A549 (cell line): ENCODE data around the gene ALDH7A1.

Source experiments
- CTCF ChIP-seq: fragments of >200 bp; sonication (Bioruptor Twin); formaldehyde crosslinking; IDR thresholded peaks from 3 replicates; pipeline ENCODE4 v1.5.1; 2016
- HDAC2 ChIP-seq: fragments of 200-600 bp; sonication (generic); IDR thresholded peaks from 2 replicates; pipeline ENCODE4 v1.6.1; 2016
- KDM1A ChIP-seq: fragments of 200-600 bp; sonication (generic); IDR thresholded peaks from 2 replicates; pipeline ENCODE4 v1.6.1; 2016; ENCODE audit warnings: low read depth, mild to moderate bottlenecking
- ZFP36 ChIP-seq: fragments of 450-650 bp; IDR thresholded peaks from 2 replicates; pipeline ENCODE4 v1.6.1; 2014; ENCODE audit warnings: borderline replicate concordance; ENCODE audit not compliant: partially characterized antibody

DNA sequence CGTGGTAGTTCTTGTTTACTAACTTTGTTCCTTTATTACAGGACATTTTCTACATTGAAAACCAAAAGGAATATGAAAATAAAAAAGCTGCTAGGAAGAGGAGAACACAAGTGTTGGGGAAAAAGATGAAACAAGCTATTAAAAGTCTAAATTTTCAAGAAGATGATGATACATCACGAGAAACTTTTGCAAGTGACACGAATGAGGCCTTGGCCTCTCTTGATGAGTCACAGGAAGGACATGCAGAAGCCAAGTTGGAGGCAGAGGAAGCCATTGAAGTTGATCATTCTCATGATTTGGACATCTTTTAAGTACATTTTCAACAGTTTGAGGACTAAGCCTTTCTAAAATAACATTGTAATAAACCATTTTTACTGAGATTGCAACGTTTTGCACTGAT is 29.5 kb upstream of the ALDH7A1 start:
- TF ChIP-seq HDAC2 (no peak), CTCF (no peak), ZFP36 (no peak), KDM1A (no peak)
